Testis (tissue), 2 donors: Measurements from ENCODE around the gene PSMD4.

Source experiments
- CTCF ChIP-seq, 3 experiments: fragments of 450-650 bp in 2 of 3; fragments of 200-600 bp in 1 of 3; sonication (generic) in 1 of 3; IDR thresholded peaks; one replicate each; pipeline ENCODE4 v1.5.1; 2016 to 2019; ENCODE audit warnings: antibody characterized with exemption in 3 of 3, mild to moderate bottlenecking in 2 of 3, moderate library complexity in 1 of 3
- POLR2A ChIP-seq: fragments of 450-650 bp; IDR thresholded peaks from one replicate; pipeline ENCODE4 v1.6.1; 2017; ENCODE audit warnings: antibody characterized with exemption, mild to moderate bottlenecking, moderate library complexity

DNA sequence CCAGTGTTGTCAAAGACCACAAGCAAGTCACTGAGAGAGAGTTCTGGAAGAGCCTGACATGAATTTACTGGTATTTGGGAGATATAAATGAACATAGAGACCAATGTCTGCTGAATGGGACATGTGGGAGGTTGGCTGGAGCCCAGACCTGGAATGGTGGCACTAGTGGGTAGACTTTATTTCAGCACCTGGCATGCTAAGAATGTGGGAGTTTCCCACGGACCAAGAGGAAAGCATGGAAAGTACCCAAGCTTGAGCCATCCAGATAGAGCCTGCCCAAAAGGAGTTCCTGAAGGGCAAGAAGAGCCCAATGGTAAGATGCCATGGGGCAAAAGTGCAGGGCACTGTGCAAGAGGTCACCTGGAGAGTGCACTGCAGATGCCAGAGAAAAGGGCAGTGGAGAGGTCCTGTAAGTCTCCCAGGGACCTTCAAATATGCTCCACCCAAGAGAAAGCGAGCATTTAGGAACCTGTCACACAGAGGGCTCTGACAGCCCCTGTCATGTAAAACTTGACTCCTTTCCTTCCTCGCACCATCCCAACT lies 19.5 kb downstream of the PSMD4 start:
- TF ChIP-seq POLR2A: no peak
- no peak for TF ChIP-seq CTCF (IDR thresholded peaks at IDR 0.05)
